ENCODE results near the gene CERS1.

Gene CERS1

GRCh38 chr19:18868380-18869022, 27.5 kb downstream of the CERS1 start:
- no peaks in the 10 kb centered on the region for H3K9me3 Mint-ChIP-seq
- H3K4me1 Mint-ChIP-seq (ENCODE audit: low read depth in 2 of 2), result peaks cover 6 to 8% of the 10 kb centered on the region in 2 donors
- H3K27me3 Mint-ChIP-seq, result peaks cover 0 to 9% of the 10 kb centered on the region in 2 donors
- ATAC-seq (replicated peaks), result no peak
- no peak overlapping the region for H3K4me3 Mint-ChIP-seq
- DNase-seq, result no peak
- H3K36me3 Mint-ChIP-seq (ENCODE audit: insufficient read depth), result peaks cover 40% of the 10 kb centered on the region
- H3K27ac Mint-ChIP-seq, result no peak overlapping the region

- Mint-ChIP-seq H3K9me3 (no peaks in the 10 kb centered on the region), H3K4me3 (peak overlapping the region in 1 of 2 donors; percentile 18), H3K27me3 (peaks cover 0 to 9% of the 10 kb centered on the region in 2 donors), H3K4me1 (ENCODE audit: low read depth in 2 of 2) (peaks cover 6 to 8% of the 10 kb centered on the region in 2 donors), H3K27ac (no peak overlapping the region), H3K36me3 (ENCODE audit: insufficient read depth) (peaks cover 47% of the 10 kb centered on the region)
- DNase-seq (no peak), ATAC-seq (replicated peaks) (no peak)
These were observed 28.2 kb downstream of the CERS1 start for GRCh38 chr19:18867751-18868150.

GRCh38 chr19:18867199-18867598, 28.8 kb downstream of the CERS1 start:
- peak overlapping the region in 1 of 2 donors; percentile 18 for H3K4me3 Mint-ChIP-seq
- peaks cover 6 to 8% of the 10 kb centered on the region in 2 donors for H3K4me1 Mint-ChIP-seq (ENCODE audit: low read depth in 2 of 2)
- H3K9me3 Mint-ChIP-seq, result no peaks in the 10 kb centered on the region
- DNase-seq (no peak), ATAC-seq (replicated peaks) (no peak)
- peaks cover 52% of the 10 kb centered on the region for H3K36me3 Mint-ChIP-seq (ENCODE audit: insufficient read depth)
- H3K27ac Mint-ChIP-seq, result peak overlapping the region in 1 of 2 donors; percentile 60
- H3K27me3 Mint-ChIP-seq, result peaks cover 0 to 9% of the 10 kb centered on the region in 2 donors

- DNase-seq, result no peak
- H3K27ac Mint-ChIP-seq, result peak overlapping the region in 1 of 2 donors; percentile 60
- no peaks in the 10 kb centered on the region for H3K9me3 Mint-ChIP-seq
- ATAC-seq (replicated peaks), result no peak
- H3K36me3 Mint-ChIP-seq (ENCODE audit: insufficient read depth), result peaks cover 57% of the 10 kb centered on the region
- peak overlapping the region in 1 of 2 donors; percentile 6 for H3K4me3 Mint-ChIP-seq
- peaks cover 6 to 8% of the 10 kb centered on the region in 2 donors for H3K4me1 Mint-ChIP-seq (ENCODE audit: low read depth in 2 of 2)
- H3K27me3 Mint-ChIP-seq, result peaks cover 0 to 9% of the 10 kb centered on the region in 2 donors
These were observed 29.2 kb downstream of the CERS1 start for GRCh38 chr19:18866800-18867123.

- H3K27ac Mint-ChIP-seq, result peak overlapping the region in 1 of 2 donors; percentile 60
- peaks cover 62% of the 10 kb centered on the region for H3K36me3 Mint-ChIP-seq (ENCODE audit: insufficient read depth)
- no peak overlapping the region for H3K4me3 Mint-ChIP-seq
- ATAC-seq (replicated peaks) (peak; percentile 86), DNase-seq (peak; percentile 54 to 62 (median 59))
- H3K9me3 Mint-ChIP-seq, result no peaks in the 10 kb centered on the region
- H3K4me1 Mint-ChIP-seq (ENCODE audit: low read depth in 2 of 2), result peaks cover 9 to 10% of the 10 kb centered on the region in 2 donors
- peaks cover 0 to 8% of the 10 kb centered on the region in 2 donors for H3K27me3 Mint-ChIP-seq
These were observed 29.8 kb downstream of the CERS1 start for GRCh38 chr19:18865973-18866799.

GRCh38 chr19:18865106-18865972, 30.6 kb downstream of the CERS1 start:
- no peak overlapping the region for H3K27ac Mint-ChIP-seq
- peaks cover 7 to 13% of the 10 kb centered on the region in 2 donors for H3K4me1 Mint-ChIP-seq (ENCODE audit: low read depth in 2 of 2)
- H3K27me3 Mint-ChIP-seq, result no peaks in the 10 kb centered on the region
- H3K4me3 Mint-ChIP-seq, result no peak overlapping the region
- no peak for ATAC-seq (replicated peaks)
- peaks cover 71% of the 10 kb centered on the region for H3K36me3 Mint-ChIP-seq (ENCODE audit: insufficient read depth)
- DNase-seq, result no peak
- H3K9me3 Mint-ChIP-seq, result no peaks in the 10 kb centered on the region

GRCh38 chr19:18863843-18864362, 32.1 kb downstream of the CERS1 start:
- peak overlapping the region in 1 of 2 donors; percentile 20 for H3K27ac Mint-ChIP-seq
- H3K4me1 Mint-ChIP-seq (ENCODE audit: low read depth in 2 of 2), result peaks cover 7 to 13% of the 10 kb centered on the region in 2 donors
- no peak for ATAC-seq (replicated peaks)
- no peaks in the 10 kb centered on the region for H3K27me3 Mint-ChIP-seq
- no peak for DNase-seq
- H3K9me3 Mint-ChIP-seq, result no peaks in the 10 kb centered on the region
- H3K4me3 Mint-ChIP-seq, result no peak overlapping the region
- peaks cover 85% of the 10 kb centered on the region for H3K36me3 Mint-ChIP-seq (ENCODE audit: insufficient read depth)

- H3K36me3 Mint-ChIP-seq (ENCODE audit: insufficient read depth), result peaks cover 90% of the 10 kb centered on the region
- peak overlapping the region in 1 of 2 donors; percentile 20 for H3K27ac Mint-ChIP-seq
- no peak for ATAC-seq (replicated peaks)
These were observed 32.7 kb downstream of the CERS1 start for GRCh38 chr19:18862976-18863842.

GRCh38 chr19:18861917-18862316, 34.0 kb downstream of the CERS1 start:
- Mint-ChIP-seq H3K4me1 (ENCODE audit: low read depth in 2 of 2) (peaks cover 7 to 13% of the 10 kb centered on the region in 2 donors), H3K27ac (peak overlapping the region in 1 of 2 donors; percentile 77), H3K36me3 (ENCODE audit: insufficient read depth) (peaks cover 95% of the 10 kb centered on the region), H3K9me3 (no peaks in the 10 kb centered on the region), H3K4me3 (no peak overlapping the region), H3K27me3 (no peaks in the 10 kb centered on the region)
- DNase-seq (no peak), ATAC-seq (replicated peaks) (no peak)

More at GRCh38 chr19:18862976-18863842, 32.7 kb downstream of the CERS1 start:
- Mint-ChIP-seq H3K4me1 (ENCODE audit: low read depth in 2 of 2) (peaks cover 7 to 13% of the 10 kb centered on the region in 2 donors), H3K4me3 (no peak overlapping the region), H3K27me3 (no peaks in the 10 kb centered on the region), H3K9me3 (no peaks in the 10 kb centered on the region)
- DNase-seq, result no peak

GRCh38 chr19:18861235-18861634, 34.7 kb downstream of the CERS1 start:
- peaks cover 95% of the 10 kb centered on the region for H3K36me3 Mint-ChIP-seq (ENCODE audit: insufficient read depth)
- peaks cover 7 to 11% of the 10 kb centered on the region in 2 donors for H3K4me1 Mint-ChIP-seq (ENCODE audit: low read depth in 2 of 2)
- peak overlapping the region in 1 of 2 donors; percentile 77 for H3K27ac Mint-ChIP-seq
- ATAC-seq (replicated peaks) (peak; percentile 36), DNase-seq (no peak)
- no peaks in the 10 kb centered on the region for H3K27me3 Mint-ChIP-seq
- H3K9me3 Mint-ChIP-seq, result no peaks in the 10 kb centered on the region
- no peak overlapping the region for H3K4me3 Mint-ChIP-seq

GRCh38 chr19:18860725-18861124, 35.2 kb downstream of the CERS1 start:
- Mint-ChIP-seq H3K4me3 (no peak overlapping the region), H3K27ac (peak overlapping the region in 1 of 2 donors; percentile 77), H3K36me3 (ENCODE audit: insufficient read depth) (peaks cover 94% of the 10 kb centered on the region), H3K4me1 (ENCODE audit: low read depth in 2 of 2) (peaks cover 7 to 9% of the 10 kb centered on the region in 2 donors), H3K27me3 (no peaks in the 10 kb centered on the region), H3K9me3 (no peaks in the 10 kb centered on the region)
- ATAC-seq (replicated peaks) (no peak), DNase-seq (no peak)

GRCh38 chr19:18860302-18860700, 35.7 kb downstream of the CERS1 start:
- Mint-ChIP-seq H3K4me1 (ENCODE audit: low read depth in 2 of 2) (peaks cover 7 to 9% of the 10 kb centered on the region in 2 donors), H3K4me3 (no peak overlapping the region), H3K27ac (no peak overlapping the region), H3K36me3 (ENCODE audit: insufficient read depth) (peaks cover 94% of the 10 kb centered on the region), H3K9me3 (no peaks in the 10 kb centered on the region), H3K27me3 (no peaks in the 10 kb centered on the region)
- DNase-seq (no peak), ATAC-seq (replicated peaks) (no peak)

All from effector memory CD8-positive, alpha-beta T cell (primary cell).